Activated T-helper 17 cell treated with anti-CD3 and anti-CD28 coated beads, Interleukin-2, amount 50 U/mL, for 72 hours (primary cell): ENCODE measurements around the gene CSTA. TPM values are rescaled to one million over a fixed set of nuclear protein-coding genes. Genes with fewer than 3 reads are reported as not detected.

Experiments used
- ATAC-seq: fragments of 150-1000 bp; cut with Tn5 transposase; replicated peaks from 2 replicates; pipeline ENCODE4 v1.10.0; 2021; ENCODE audit warnings: mild to moderate bottlenecking, moderate library complexity
- H3K27ac Mint-ChIP-seq: one replicate; pipeline ENCODE4 v1.8.0; 2022; ENCODE audit warnings: mixed read lengths
- H3K27me3 Mint-ChIP-seq: one replicate; pipeline ENCODE4 v1.8.0; 2022; ENCODE audit warnings: mixed read lengths
- H3K36me3 Mint-ChIP-seq: one replicate; pipeline ENCODE4 v1.8.0; 2022; ENCODE audit warnings: low read depth, mild to moderate bottlenecking, mixed read lengths
- H3K4me1 Mint-ChIP-seq: one replicate; pipeline ENCODE4 v1.8.0; 2022; ENCODE audit warnings: mixed read lengths
- H3K4me3 Mint-ChIP-seq: one replicate; pipeline ENCODE4 v1.8.0; 2022; ENCODE audit warnings: mild to moderate bottlenecking, mixed read lengths
- H3K9me3 Mint-ChIP-seq: one replicate; pipeline ENCODE4 v1.8.0; 2022; ENCODE audit warnings: mixed read lengths
- total RNA-seq, 2 donors: library from RNA; stranded (reverse); gene quantifications; one replicate each; pipeline ENCODE4 v1.2.3, GENCODE V29; 2022

CSTA gene
- total RNA-seq, 2 donors from 2014 or later = not detected

GRCh38 chr3:122310361-122310760 is 14.7 kb upstream of the CSTA start:
- ATAC-seq = no peak

GRCh38 chr3:122312826-122313225 is 12.2 kb upstream of the CSTA start:
- no peak for ATAC-seq
- Mint-ChIP-seq H3K4me3 (no peak overlapping the region), H3K27me3 (no peaks in the 10 kb centered on the region), H3K27ac (no peak overlapping the region), H3K36me3 (no peaks in the 10 kb centered on the region), H3K4me1 (peaks cover 6% of the 10 kb centered on the region), H3K9me3 (no peaks in the 10 kb centered on the region)

More at GRCh38 chr3:122310361-122310760, 14.7 kb upstream of the CSTA start:
- H3K4me1 Mint-ChIP-seq = peaks cover 6% of the 10 kb centered on the region
- H3K27ac Mint-ChIP-seq = no peak overlapping the region
- no peaks in the 10 kb centered on the region for H3K36me3 Mint-ChIP-seq
- H3K27me3 Mint-ChIP-seq = no peaks in the 10 kb centered on the region
- no peaks in the 10 kb centered on the region for H3K9me3 Mint-ChIP-seq
- no peak overlapping the region for H3K4me3 Mint-ChIP-seq

- Mint-ChIP-seq H3K27ac (no peak overlapping the region), H3K36me3 (no peaks in the 10 kb centered on the region), H3K27me3 (no peaks in the 10 kb centered on the region), H3K4me3 (no peak overlapping the region), H3K9me3 (peaks cover 2% of the 10 kb centered on the region), H3K4me1 (peaks cover 9% of the 10 kb centered on the region)
- ATAC-seq = no peak
Observed at GRCh38 chr3:122313281-122313680, 11.8 kb upstream of the CSTA start.

GRCh38 chr3:122314228-122314876 is 10.7 kb upstream of the CSTA start:
- peaks cover 11% of the 10 kb centered on the region for H3K4me1 Mint-ChIP-seq
- no peaks in the 10 kb centered on the region for H3K27me3 Mint-ChIP-seq
- H3K27ac Mint-ChIP-seq = no peak overlapping the region
- no peak for ATAC-seq
- H3K36me3 Mint-ChIP-seq = no peaks in the 10 kb centered on the region
- H3K4me3 Mint-ChIP-seq = no peak overlapping the region
- H3K9me3 Mint-ChIP-seq = peaks cover 4% of the 10 kb centered on the region

GRCh38 chr3:122315619-122316018 is 9.4 kb upstream of the CSTA start:
- peaks cover 11% of the 10 kb centered on the region for H3K4me1 Mint-ChIP-seq
- H3K27ac Mint-ChIP-seq = no peak overlapping the region
- no peaks in the 10 kb centered on the region for H3K36me3 Mint-ChIP-seq
- H3K9me3 Mint-ChIP-seq = peaks cover 4% of the 10 kb centered on the region
- ATAC-seq = no peak
- H3K27me3 Mint-ChIP-seq = no peaks in the 10 kb centered on the region
- H3K4me3 Mint-ChIP-seq = no peak overlapping the region

GRCh38 chr3:122316368-122316767 is 8.7 kb upstream of the CSTA start:
- no peak for ATAC-seq
- H3K4me3 Mint-ChIP-seq = no peak overlapping the region
- peaks cover 15% of the 10 kb centered on the region for H3K4me1 Mint-ChIP-seq
- no peak overlapping the region for H3K27ac Mint-ChIP-seq
- no peaks in the 10 kb centered on the region for H3K27me3 Mint-ChIP-seq
- peaks cover 4% of the 10 kb centered on the region for H3K9me3 Mint-ChIP-seq
- H3K36me3 Mint-ChIP-seq = no peaks in the 10 kb centered on the region

- no peak overlapping the region for H3K4me3 Mint-ChIP-seq
- H3K9me3 Mint-ChIP-seq = peaks cover 4% of the 10 kb centered on the region
- no peak overlapping the region for H3K27ac Mint-ChIP-seq
- peaks cover 19% of the 10 kb centered on the region for H3K4me1 Mint-ChIP-seq
- ATAC-seq = no peak
- H3K36me3 Mint-ChIP-seq = no peaks in the 10 kb centered on the region
- H3K27me3 Mint-ChIP-seq = no peaks in the 10 kb centered on the region
Observed at GRCh38 chr3:122318620-122319019, 6.4 kb upstream of the CSTA start.

GRCh38 chr3:122322095-122323075 is 2.7 kb upstream of the CSTA start:
- ATAC-seq = peak; percentile 94
- Mint-ChIP-seq H3K36me3 (no peaks in the 10 kb centered on the region), H3K9me3 (peaks cover 4% of the 10 kb centered on the region), H3K4me1 (peaks cover 19% of the 10 kb centered on the region), H3K4me3 (peak overlapping the region; percentile 12), H3K27me3 (no peaks in the 10 kb centered on the region), H3K27ac (peak overlapping the region; percentile 21)

- peaks cover 4% of the 10 kb centered on the region for H3K27me3 Mint-ChIP-seq
- no peak for ATAC-seq
- no peak overlapping the region for H3K4me3 Mint-ChIP-seq
- H3K9me3 Mint-ChIP-seq = no peaks in the 10 kb centered on the region
- H3K4me1 Mint-ChIP-seq = peaks cover 15% of the 10 kb centered on the region
- H3K27ac Mint-ChIP-seq = no peak overlapping the region
- no peaks in the 10 kb centered on the region for H3K36me3 Mint-ChIP-seq
Observed at GRCh38 chr3:122325769-122326168, 721 bp downstream of the CSTA start.

- Mint-ChIP-seq H3K27me3 (peaks cover 11% of the 10 kb centered on the region), H3K4me1 (no peaks in the 10 kb centered on the region), H3K36me3 (no peaks in the 10 kb centered on the region), H3K27ac (no peak overlapping the region), H3K9me3 (no peaks in the 10 kb centered on the region), H3K4me3 (no peak overlapping the region)
- ATAC-seq = no peak
Observed at GRCh38 chr3:122331886-122332285, 6.8 kb downstream of the CSTA start.

GRCh38 chr3:122332551-122332950 is 7.5 kb downstream of the CSTA start:
- Mint-ChIP-seq H3K9me3 (no peaks in the 10 kb centered on the region), H3K27ac (no peak overlapping the region), H3K27me3 (peaks cover 11% of the 10 kb centered on the region), H3K4me1 (no peaks in the 10 kb centered on the region), H3K36me3 (no peaks in the 10 kb centered on the region), H3K4me3 (no peak overlapping the region)
- ATAC-seq = no peak

- no peaks in the 10 kb centered on the region for H3K27me3 Mint-ChIP-seq
- no peaks in the 10 kb centered on the region for H3K9me3 Mint-ChIP-seq
- no peaks in the 10 kb centered on the region for H3K4me1 Mint-ChIP-seq
- no peak overlapping the region for H3K27ac Mint-ChIP-seq
- H3K4me3 Mint-ChIP-seq = no peak overlapping the region
- H3K36me3 Mint-ChIP-seq = no peaks in the 10 kb centered on the region
- no peak for ATAC-seq
Observed at GRCh38 chr3:122342803-122343202, 17.8 kb downstream of the CSTA start.

GRCh38 chr3:122343654-122344053 is 18.6 kb downstream of the CSTA start:
- H3K4me1 Mint-ChIP-seq = no peaks in the 10 kb centered on the region
- H3K4me3 Mint-ChIP-seq = no peak overlapping the region
- H3K36me3 Mint-ChIP-seq = no peaks in the 10 kb centered on the region
- no peaks in the 10 kb centered on the region for H3K9me3 Mint-ChIP-seq
- no peak overlapping the region for H3K27ac Mint-ChIP-seq
- no peak for ATAC-seq
- H3K27me3 Mint-ChIP-seq = no peaks in the 10 kb centered on the region

- H3K9me3 Mint-ChIP-seq = no peaks in the 10 kb centered on the region
- ATAC-seq = no peak
- H3K27me3 Mint-ChIP-seq = no peaks in the 10 kb centered on the region
- no peaks in the 10 kb centered on the region for H3K4me1 Mint-ChIP-seq
- H3K27ac Mint-ChIP-seq = no peak overlapping the region
- no peak overlapping the region for H3K4me3 Mint-ChIP-seq
- no peaks in the 10 kb centered on the region for H3K36me3 Mint-ChIP-seq
Observed at GRCh38 chr3:122349171-122349570, 24.1 kb downstream of the CSTA start.
